GM12892 (cell line): Measurements from ENCODE around the gene PLAA.
"Not testable (repeated sequence)": the region's sequence is repeated elsewhere in the genome, so short reads cannot be mapped to it uniquely, and the experiment has no call there.

ENCODE experiments used
- DNase-seq: peaks from one replicate; pipeline ENCODE4 v3.0.0; 2011; ENCODE audit not compliant: insufficient read length
- FAIRE-seq: peaks from 2 replicates; lab custom pipeline; 2011; peaks lifted over from hg19 to GRCh38; lab: Jason Lieb, UNC
- POLR2A ChIP-seq: IDR thresholded peaks from 2 replicates; pipeline ENCODE4 v1.6.1; 2011; ENCODE audit warnings: low read depth, low read length, control low read depth
- POLR2AphosphoS5 ChIP-seq: IDR thresholded peaks from 2 replicates; pipeline ENCODE4 v1.6.1; 2011; ENCODE audit warnings: low read depth, low read length, control low read depth
- TAF1 ChIP-seq: IDR thresholded peaks from 2 replicates; pipeline ENCODE4 v1.6.1; 2011; ENCODE audit warnings: low read depth, mild to moderate bottlenecking, control low read depth, low read length, borderline replicate concordance

The PLAA gene

DNA sequence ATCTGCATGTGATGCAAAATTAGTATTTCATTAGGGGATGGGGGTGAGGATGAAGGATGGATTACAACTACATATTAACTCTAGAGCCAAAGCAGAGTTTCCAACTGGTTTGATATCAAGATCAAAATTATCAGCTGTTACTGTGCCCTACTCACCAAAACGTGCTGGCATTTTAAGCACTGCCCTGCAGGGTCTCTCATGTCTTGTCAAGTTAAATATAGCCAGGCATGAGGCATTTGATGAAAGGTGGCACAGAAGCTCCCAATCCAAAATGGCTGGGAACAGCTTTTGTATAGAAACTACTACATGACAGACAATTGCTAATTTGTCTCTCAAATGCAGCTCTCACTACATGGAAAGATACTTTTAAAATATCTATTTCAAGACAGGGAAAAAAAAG is 27.3 kb downstream of the PLAA start:
- DNase-seq (no peak), FAIRE-seq (no peak)
- TF ChIP-seq POLR2A: no peak
- no peak for TF ChIP-seq TAF1
- TF ChIP-seq POLR2AphosphoS5: no peak

DNA sequence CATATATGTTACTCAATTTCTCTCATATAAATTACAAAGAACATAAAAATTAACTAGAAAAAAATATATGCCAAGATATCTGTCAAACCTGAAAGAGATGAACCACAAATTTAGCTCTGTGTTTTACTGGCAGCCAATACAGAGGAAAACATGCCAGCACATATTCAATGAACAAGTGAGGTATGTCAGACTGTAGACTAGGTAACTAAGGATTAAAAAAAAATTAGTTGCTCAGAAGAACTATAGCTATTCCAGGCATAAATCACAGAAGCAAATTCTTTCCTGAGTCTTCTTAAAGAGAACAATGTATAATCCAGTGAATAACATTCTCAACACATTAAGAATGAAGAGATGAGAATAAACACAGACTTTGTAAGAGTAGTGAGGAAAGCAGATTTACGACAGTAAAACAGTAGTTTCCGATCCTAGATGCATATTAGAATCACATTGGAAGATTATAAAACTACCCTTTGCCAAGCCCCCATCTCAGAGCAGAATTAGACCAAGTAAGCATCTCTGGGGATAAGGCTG is 33.8 kb downstream of the PLAA start:
- TF ChIP-seq TAF1 (no peak), POLR2AphosphoS5 (no peak), POLR2A (no peak)
- no peak for FAIRE-seq
- no peak for DNase-seq

DNA sequence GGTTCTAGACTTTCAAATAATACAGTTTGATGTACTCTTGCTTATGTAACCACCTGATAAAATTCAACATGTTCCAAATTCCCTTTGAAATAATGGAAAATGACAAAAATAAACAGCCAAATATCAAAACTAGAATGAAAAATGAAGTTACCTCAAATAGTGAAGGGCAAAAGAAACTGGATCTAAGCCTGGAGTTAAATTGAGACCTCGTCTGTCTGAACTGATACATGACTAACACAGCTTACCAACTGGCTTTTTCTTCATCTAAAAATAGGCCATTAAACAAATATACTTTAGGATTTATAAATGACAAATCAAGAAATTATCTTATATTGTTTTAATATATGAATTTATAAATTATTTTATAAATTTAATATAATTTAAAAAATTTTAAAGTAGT is 42.4 kb downstream of the PLAA start:
- FAIRE-seq (no peak), DNase-seq (no peak)
- TF ChIP-seq TAF1 (no peak), POLR2A (no peak), POLR2AphosphoS5 (no peak)

DNA sequence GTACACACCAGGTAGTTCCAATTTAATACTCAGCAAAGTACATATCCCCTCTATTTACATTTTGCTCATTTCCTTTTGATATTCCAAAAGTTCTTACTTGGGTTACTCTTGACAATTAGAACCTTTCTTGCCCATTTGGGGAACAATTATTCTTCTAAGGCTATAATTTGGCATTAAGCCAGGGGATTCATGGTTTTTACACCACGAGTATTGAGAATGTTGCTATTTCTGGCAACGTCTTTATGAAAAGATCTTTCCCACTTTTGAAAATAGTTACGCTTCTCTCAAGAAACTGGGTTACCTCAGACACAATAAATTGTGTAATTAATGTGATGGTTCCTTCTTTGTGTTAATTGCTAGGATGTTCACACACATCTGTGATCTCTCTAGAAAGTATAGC is 43.0 kb downstream of the PLAA start:
- DNase-seq (no peak), FAIRE-seq (no peak)
- TF ChIP-seq TAF1 (no peak), POLR2AphosphoS5 (no peak), POLR2A (no peak)

DNA sequence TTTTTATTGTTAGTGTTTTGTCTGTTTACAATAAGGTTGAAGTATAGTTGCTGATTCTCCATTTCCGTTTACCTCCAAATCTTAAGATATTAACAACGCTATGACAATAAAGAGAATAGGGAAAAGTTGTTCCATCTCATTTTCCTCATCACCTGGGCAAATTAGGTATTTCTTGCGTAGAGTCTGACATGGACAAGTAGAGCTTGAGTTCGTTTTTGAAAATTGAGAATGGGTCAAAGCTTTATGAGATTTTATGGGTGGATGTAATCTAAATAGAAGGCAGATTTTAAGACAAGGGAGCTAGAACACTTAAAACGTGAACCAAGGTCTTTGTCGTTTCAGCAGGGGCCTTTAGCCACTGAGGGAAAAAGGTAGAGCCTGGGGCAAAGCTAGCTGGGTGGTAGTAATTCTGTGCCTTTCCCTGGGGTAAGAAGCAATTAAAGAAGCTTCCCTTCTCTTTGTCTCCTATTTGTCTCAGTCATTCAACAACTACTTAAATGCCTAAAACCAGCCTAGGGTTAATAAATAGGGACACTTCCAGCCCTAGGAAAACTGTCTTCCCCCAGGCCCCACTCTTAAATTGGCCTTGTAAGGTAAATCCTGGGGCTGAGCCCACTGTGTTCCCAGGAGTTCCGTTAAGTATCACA is 53.9 kb downstream of the PLAA start:
- no peak for TF ChIP-seq POLR2A
- TF ChIP-seq TAF1: no peak
- no peak for TF ChIP-seq POLR2AphosphoS5
- no peak for DNase-seq
- no peak for FAIRE-seq

DNA sequence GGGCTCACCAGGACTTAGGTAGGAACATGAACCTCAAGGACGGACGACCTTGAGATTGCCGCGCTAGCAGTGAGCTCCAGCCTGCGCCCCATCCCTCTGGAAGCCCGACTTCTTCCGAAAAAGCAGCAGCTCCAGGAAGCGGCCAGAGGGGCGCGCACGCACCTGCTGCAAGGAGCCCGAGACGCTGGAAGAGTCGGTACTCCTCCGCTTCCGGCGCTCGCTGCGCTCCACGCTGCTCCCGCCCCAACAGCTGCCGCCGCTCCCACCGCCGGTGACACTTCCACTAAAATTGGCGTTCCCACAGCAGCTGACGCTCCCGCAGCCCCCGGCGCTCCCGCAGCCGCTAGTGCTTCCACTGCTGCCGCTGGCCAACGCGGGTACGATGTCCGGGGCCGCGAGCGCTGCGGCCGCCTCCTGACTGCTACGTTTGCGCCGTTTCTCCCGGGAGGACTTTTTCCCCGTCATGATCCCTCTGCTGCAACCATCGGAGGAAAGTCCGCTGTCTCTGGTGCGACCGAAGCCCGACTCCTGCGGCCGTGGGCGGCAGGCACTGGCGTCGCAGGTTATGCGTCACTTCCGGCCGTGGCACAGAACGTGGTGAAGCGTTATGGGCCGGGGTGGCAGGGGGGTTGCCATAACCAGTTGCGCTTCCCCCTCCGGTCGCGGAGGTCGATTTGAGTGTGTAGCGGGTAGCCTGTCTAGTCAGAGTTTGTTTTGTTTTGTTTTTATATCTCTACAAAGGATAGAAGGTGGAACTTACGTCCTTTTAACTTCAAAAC is 54.6 kb downstream of the PLAA start, which contains the start of gene CAAP1:
Gene CAAP1 (minus strand): TSS at position 552 of the 779 bp plus-strand sequence. CDS start 87 bp downstream, at position 465.
- TF ChIP-seq POLR2AphosphoS5: peak; percentile 96
- TF ChIP-seq POLR2A: peak; percentile 96
- TF ChIP-seq TAF1: peak; percentile 80
- peak; percentile 96 for FAIRE-seq
- peak; percentile 76 for DNase-seq

DNA sequence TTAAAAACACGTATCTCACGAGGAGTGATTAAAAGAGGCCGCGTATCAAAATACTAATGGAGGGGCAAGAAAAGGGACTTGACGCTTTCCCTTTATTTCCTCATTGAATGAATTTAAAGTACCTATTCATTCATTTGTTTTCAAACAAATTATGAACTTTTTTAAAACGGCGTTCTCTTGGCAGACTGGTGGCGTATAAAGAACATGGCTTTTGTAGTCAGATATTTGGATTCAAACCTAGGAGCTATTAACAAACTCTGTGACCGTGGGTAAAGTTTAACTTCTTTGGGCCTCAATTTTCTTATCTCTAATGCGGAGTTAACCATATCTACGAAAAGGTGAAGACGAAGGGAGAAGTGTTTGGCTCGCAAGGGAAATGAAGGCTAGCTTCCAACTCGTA is 55.3 kb downstream of the PLAA start:
- TF ChIP-seq POLR2AphosphoS5: no peak
- TF ChIP-seq TAF1: no peak
- TF ChIP-seq POLR2A: no peak
- DNase-seq (no peak), FAIRE-seq (no peak)

DNA sequence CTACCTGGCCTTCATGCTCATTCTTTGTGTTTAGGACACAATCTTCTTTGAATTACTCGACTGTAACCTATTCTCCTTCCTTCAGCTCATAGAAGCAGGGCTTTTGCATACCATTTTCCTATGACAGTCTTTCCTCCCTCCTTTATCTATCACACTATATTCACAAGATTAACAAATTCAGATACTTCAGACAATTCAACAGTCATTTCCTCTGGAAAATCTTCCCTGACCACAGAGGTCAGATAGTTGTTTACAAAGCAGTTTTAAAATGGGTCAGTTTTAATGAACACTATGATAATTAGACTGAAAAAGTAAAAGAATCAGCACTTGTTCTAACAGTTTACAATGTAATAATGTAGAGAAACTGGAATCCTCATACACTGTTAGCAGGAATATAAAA is 58.8 kb downstream of the PLAA start:
- TF ChIP-seq TAF1 (no peak), POLR2A (no peak), POLR2AphosphoS5 (no peak)
- no peak for FAIRE-seq

DNA sequence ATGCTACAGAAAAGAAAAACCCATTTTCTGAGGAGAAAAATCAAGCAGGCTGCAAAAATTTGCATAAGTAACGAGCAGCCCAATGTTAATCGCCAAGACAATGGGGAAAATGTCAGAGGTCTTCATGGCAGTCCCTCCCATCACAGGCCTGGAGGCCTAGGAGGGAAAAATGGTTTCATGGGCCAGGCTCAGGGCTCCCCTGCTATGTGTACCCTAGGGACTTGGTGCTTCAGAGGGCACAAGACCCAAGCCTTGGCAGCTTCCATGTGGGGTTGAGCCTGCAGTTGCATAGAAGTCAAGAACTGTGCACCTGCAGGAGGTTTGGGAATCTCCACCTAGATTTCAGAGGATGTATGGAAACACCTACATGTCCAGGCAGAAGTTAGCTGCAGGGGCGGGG is 64.9 kb downstream of the PLAA start:
- FAIRE-seq (no peak), DNase-seq (no peak)
- no peak for TF ChIP-seq POLR2A
- no peak for TF ChIP-seq POLR2AphosphoS5
- TF ChIP-seq TAF1: no peak

More for the DNA sequence above, 58.8 kb downstream of the PLAA start:
- DNase-seq: no peak

DNA sequence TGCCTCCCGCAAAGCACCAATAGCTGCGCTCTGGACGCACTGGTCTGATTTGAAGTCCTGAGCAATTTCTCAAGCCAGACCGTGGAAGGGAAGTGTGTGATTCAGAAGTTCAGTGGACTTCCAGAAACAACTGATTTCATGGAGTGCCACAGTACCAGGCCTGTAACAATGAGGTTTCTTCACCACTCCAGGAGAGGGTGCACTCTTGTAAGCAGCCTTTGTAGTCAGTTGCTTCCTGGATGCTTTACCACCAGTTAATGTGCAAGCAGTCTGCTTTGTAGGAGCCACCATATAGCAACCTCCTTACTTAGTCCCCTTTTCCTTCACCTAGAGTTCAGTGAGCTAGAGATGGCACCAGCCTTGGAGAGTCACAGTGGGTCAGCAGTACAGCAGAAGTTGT is 66.8 kb downstream of the PLAA start:
- FAIRE-seq (no peak), DNase-seq (no peak)
- TF ChIP-seq POLR2AphosphoS5: no peak

DNA sequence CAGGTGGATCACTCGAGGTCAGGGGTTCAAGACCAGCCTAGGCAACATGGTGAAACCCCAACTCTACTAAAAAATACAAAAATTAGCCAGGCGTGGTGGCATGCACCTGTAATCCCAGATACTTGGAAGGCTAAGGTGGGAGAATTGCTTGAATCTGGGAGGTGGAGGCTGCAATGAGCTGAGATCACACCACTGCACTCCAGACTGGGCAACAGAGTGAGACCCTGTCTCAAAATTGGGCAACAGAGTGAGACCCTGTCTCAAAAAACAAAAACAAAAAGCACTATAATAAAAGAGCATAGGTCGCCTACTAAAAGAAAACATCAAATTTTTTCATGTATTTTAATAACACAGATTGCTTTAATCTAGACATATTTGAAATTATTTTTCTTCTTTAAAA is 71.9 kb downstream of the PLAA start:
- not testable (repeated sequence) for DNase-seq, FAIRE-seq

DNA sequence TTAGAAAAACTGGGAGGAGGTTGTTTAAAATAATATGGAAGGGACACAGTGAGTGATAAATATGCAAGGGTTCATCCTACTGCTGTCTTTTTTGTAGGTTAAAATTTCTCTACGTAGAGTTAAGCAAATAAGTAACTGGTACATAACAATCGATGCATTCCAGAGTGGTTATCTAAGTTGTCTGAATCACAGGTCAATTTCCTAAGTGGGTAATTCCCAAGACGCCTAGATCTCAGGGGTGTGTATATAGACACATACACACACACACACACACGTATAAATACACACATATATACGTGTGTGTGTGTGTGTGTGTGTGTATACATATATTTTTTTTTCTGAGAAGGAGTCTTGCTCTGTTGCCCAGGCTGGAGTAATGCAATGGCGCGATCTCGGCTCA is 76.8 kb downstream of the PLAA start:
- no peak for DNase-seq
- TF ChIP-seq POLR2A (no peak), TAF1 (no peak), POLR2AphosphoS5 (no peak)
- FAIRE-seq: no peak
